GM23338 (cell line): ENCODE results near the gene ZCCHC14. TPM values are rescaled to one million over a fixed set of nuclear protein-coding genes. Genes with fewer than 3 reads are reported as not detected.
"Not testable (repeated sequence)": the region's sequence is repeated elsewhere in the genome, so short reads cannot be mapped to it uniquely, and the experiment has no call there.

Source experiments
- ATAC-seq: fragments of 200-7000 bp; cut with Tn5 transposase; 3 replicates; pipeline ENCODE4 v1.9.1; 2020
- DNase-seq: peaks from one replicate; pipeline ENCODE4 v3.0.0-alpha.2; 2015; ENCODE audit warnings: low spot score
- H2AFZ ChIP-seq: fragments of 200-600 bp; sonication (generic); 2 replicates; pipeline ENCODE4 v1.8.0; 2016; ENCODE audit warnings: antibody characterized with exemption, mild to moderate bottlenecking, moderate library complexity
- H3F3A ChIP-seq: fragments of 200-600 bp; sonication (generic); replicated peaks from 2 replicates; pipeline ENCODE4 v1.8.0; 2017; ENCODE audit warnings: antibody characterized with exemption, mixed run types, low read depth
- H3K27ac ChIP-seq: fragments of 200-600 bp; sonication (generic); 2 replicates; pipeline ENCODE4 v1.6.1; 2016; ENCODE audit warnings: low read depth
- H3K27me3 ChIP-seq: fragments of 200-600 bp; sonication (generic); 2 replicates; pipeline ENCODE4 v1.8.0; 2016; ENCODE audit warnings: mild to moderate bottlenecking, mixed run types, moderate library complexity; ENCODE audit not compliant: insufficient read depth
- H3K36me3 ChIP-seq: fragments of 200-600 bp; sonication (generic); 2 replicates; pipeline ENCODE4 v1.8.0; 2016; ENCODE audit warnings: mild to moderate bottlenecking; ENCODE audit not compliant: insufficient read depth
- H3K4me1 ChIP-seq: fragments of 200-600 bp; sonication (generic); 2 replicates; pipeline ENCODE4 v1.8.0; 2016; ENCODE audit warnings: mild to moderate bottlenecking, moderate library complexity; ENCODE audit not compliant: insufficient read depth
- H3K4me2 ChIP-seq: fragments of 200-600 bp; sonication (generic); 2 replicates; pipeline ENCODE4 v1.7.1; 2017; ENCODE audit warnings: mixed run types
- H3K4me3 ChIP-seq: fragments of 200-600 bp; sonication (generic); 2 replicates; pipeline ENCODE4 v1.6.1; 2016; ENCODE audit warnings: mixed run types
- H3K79me2 ChIP-seq: fragments of 200-600 bp; sonication (generic); replicated peaks from 2 replicates; pipeline ENCODE4 v1.8.0; 2017; ENCODE audit warnings: mild to moderate bottlenecking; ENCODE audit not compliant: insufficient read depth
- H3K9me2 ChIP-seq: fragments of 200-600 bp; sonication (generic); 2 replicates; pipeline ENCODE4 v1.8.0; 2017; ENCODE audit not compliant: insufficient read depth
- H4K20me1 ChIP-seq: fragments of 200-600 bp; sonication (generic); replicated peaks from 2 replicates; pipeline ENCODE4 v1.8.0; 2017; ENCODE audit warnings: mild to moderate bottlenecking; ENCODE audit not compliant: insufficient read depth
- H3K27ac Mint-ChIP-seq: 2 replicates; pipeline ENCODE4 v1.8.0; 2020; ENCODE audit warnings: inconsistent platforms, mild to moderate bottlenecking, moderate library complexity, mixed read lengths
- H3K27me3 Mint-ChIP-seq: 3 replicates; pipeline ENCODE4 v1.8.0; 2022; ENCODE audit warnings: low read depth, mild to moderate bottlenecking, moderate library complexity, mixed read lengths, inconsistent platforms; ENCODE audit not compliant: insufficient read depth, poor library complexity
- H3K36me3 Mint-ChIP-seq: 3 replicates; pipeline ENCODE4 v1.8.0; 2021; ENCODE audit warnings: low read depth, mild to moderate bottlenecking, inconsistent platforms, moderate library complexity, mixed read lengths
- H3K4me1 Mint-ChIP-seq: 3 replicates; pipeline ENCODE4 v1.8.0; 2020; ENCODE audit warnings: mild to moderate bottlenecking, inconsistent platforms, mixed read lengths
- H3K4me3 Mint-ChIP-seq: 3 replicates; pipeline ENCODE4 v1.8.0; 2021; ENCODE audit warnings: moderate library complexity, mild to moderate bottlenecking, inconsistent platforms, mixed read lengths
- H3K9me3 Mint-ChIP-seq: 3 replicates; pipeline ENCODE4 v1.8.0; 2020; ENCODE audit warnings: moderate library complexity, mild to moderate bottlenecking, inconsistent platforms, mixed read lengths
- CTCF ChIP-seq, 2 experiments: fragments of 200-600 bp in 1 of 2; sonication (generic) in 1 of 2; conservative IDR thresholded peaks; 2 replicates each; pipeline versions ENCODE4 v1.5.1 to v1.6.1; 2016 to 2017; ENCODE audit warnings: antibody characterized with exemption in 2 of 2, low read depth in 2 of 2, mild to moderate bottlenecking in 2 of 2, moderate library complexity in 1 of 2
- ETS1 ChIP-seq: IDR thresholded peaks from 2 replicates; pipeline ENCODE4 v1.6.1; 2016; ENCODE audit warnings: antibody characterized with exemption
- EZH2phosphoT487 ChIP-seq: fragments of 200-600 bp; sonication (generic); IDR thresholded peaks from one replicate; pipeline ENCODE4 v1.8.1; 2018; ENCODE audit warnings: antibody characterized with exemption; ENCODE audit not compliant: unreplicated experiment
- REST ChIP-seq: IDR thresholded peaks from one replicate; pipeline ENCODE4 v1.6.1; 2018; ENCODE audit warnings: antibody characterized with exemption; ENCODE audit not compliant: unreplicated experiment
- STAT1 ChIP-seq: IDR thresholded peaks from one replicate; pipeline ENCODE4 v1.6.1; 2016; ENCODE audit warnings: antibody characterized with exemption; ENCODE audit not compliant: unreplicated experiment
- ZNF114 ChIP-seq: fragments of 250-450 bp; sonication (Bioruptor Pico); IDR thresholded peaks from 2 replicates; pipeline ENCODE4 v1.5.0; 2020; ENCODE audit warnings: mild to moderate bottlenecking, moderate library complexity
- ZNF331 ChIP-seq: fragments of 250-450 bp; sonication (Bioruptor Pico); IDR thresholded peaks from 2 replicates; pipeline ENCODE4 v1.5.0; 2020; ENCODE audit warnings: low read depth, mild to moderate bottlenecking, moderate library complexity
- polyA plus RNA-seq: library from polyadenylated mRNA; unstranded; fragments of >200 nt; fragmentation: Nextera tagmentation; extraction: Ambion mirVana; gene quantifications from 2 replicates; pipeline ENCODE4 v1.2.1, GENCODE V29; 2016
- total RNA-seq: library from RNA; depleted of rRNA; stranded (reverse); fragments of >200 nt; shearing (Covaris generic); gene quantifications from 2 replicates; pipeline ENCODE4 v1.2.3, GENCODE V29; 2014

The ZCCHC14 gene
- total and polyA plus RNA-seq, 2 experiments from 2014 or later, result 6.8 to 22.4 TPM

GRCh38 chr16:87485792-87486191 is 7.0 kb downstream of the ZCCHC14 start:
- H3K27me3 Mint-ChIP-seq, H3K9me2 ChIP-seq, H3K36me3 Mint-ChIP-seq, H3K9me3 Mint-ChIP-seq, ATAC-seq, H3K27me3 ChIP-seq, H3K27ac Mint-ChIP-seq, DNase-seq, H3K4me3 Mint-ChIP-seq, H2AFZ ChIP-seq, H3K27ac ChIP-seq, H3F3A ChIP-seq, H3K4me3 ChIP-seq, H3K36me3 ChIP-seq, H3K4me2 ChIP-seq: not testable (repeated sequence)
- peaks cover 93% of the 10 kb centered on the region for H3K79me2 ChIP-seq
- peaks cover 50% of the 10 kb centered on the region for H3K4me1 Mint-ChIP-seq
- H4K20me1 ChIP-seq, result peaks cover 62% of the 10 kb centered on the region
- H3K4me1 ChIP-seq, result peaks cover 21% of the 10 kb centered on the region

- DNase-seq, result no peak
- Mint-ChIP-seq H3K4me1 (peaks cover 45% of the 10 kb centered on the region), H3K27ac (no peak overlapping the region), H3K4me3 (no peak overlapping the region), H3K27me3 (no peaks in the 10 kb centered on the region), H3K9me3 (no peaks in the 10 kb centered on the region), H3K36me3 (no peaks in the 10 kb centered on the region; the same call in 2 of the 3 replicates)
- no peak overlapping the region for H3K4me3 ChIP-seq
- no peaks in the 10 kb centered on the region for H3K9me2 ChIP-seq
- H3K27ac ChIP-seq, result no peak overlapping the region
- no peaks in the 10 kb centered on the region for H3K27me3 ChIP-seq
- H2AFZ ChIP-seq, result no peak overlapping the region
- no peak for TF ChIP-seq CTCF (conservative IDR thresholded peaks at IDR 0.05; ENCODE audit: low read depth in 2 of 2)
- no peak for TF ChIP-seq ZNF331
- no peak for TF ChIP-seq ZNF114 (CRISPR knock-in tag)
- no peak for TF ChIP-seq ETS1
- no peak for TF ChIP-seq STAT1
- no peak for TF ChIP-seq EZH2phosphoT487
- no peak overlapping the region for H3K4me2 ChIP-seq
- peaks cover 93% of the 10 kb centered on the region for H3K79me2 ChIP-seq
- no peak for ATAC-seq
- H3F3A ChIP-seq, result no peaks in the 10 kb centered on the region
- peaks cover 11% of the 10 kb centered on the region for H3K4me1 ChIP-seq
- H4K20me1 ChIP-seq, result peaks cover 52% of the 10 kb centered on the region
- H3K36me3 ChIP-seq, result no peaks in the 10 kb centered on the region
Measured at GRCh38 chr16:87484487-87485331, 8.1 kb downstream of the ZCCHC14 start.

- H3K4me3 Mint-ChIP-seq, result no peak overlapping the region
- TF ChIP-seq ZNF331, result no peak
- no peak for TF ChIP-seq REST
- peaks cover 1% of the 10 kb centered on the region for H3K27me3 Mint-ChIP-seq
- no peaks in the 10 kb centered on the region for H3K9me3 Mint-ChIP-seq
- DNase-seq (no peak), ATAC-seq (no peak)
- H3K4me1 Mint-ChIP-seq, result peaks cover 35% of the 10 kb centered on the region
- H3K27ac ChIP-seq, result no peak overlapping the region
- H3K36me3 Mint-ChIP-seq, result no peaks in the 10 kb centered on the region; the same call in 2 of the 3 replicates
- no peaks in the 10 kb centered on the region for H3K36me3 ChIP-seq
- H3K9me2 ChIP-seq, result no peaks in the 10 kb centered on the region
- no peak overlapping the region for H2AFZ ChIP-seq
- no peak overlapping the region for H3K27ac Mint-ChIP-seq
- H3K79me2 ChIP-seq, result peaks cover 93% of the 10 kb centered on the region
- H3K4me1 ChIP-seq, result peaks cover 6% of the 10 kb centered on the region; the same call in 1 of the 2 replicates
- H3K27me3 ChIP-seq, result no peaks in the 10 kb centered on the region
- peaks cover 43% of the 10 kb centered on the region for H4K20me1 ChIP-seq
- H3K4me2 ChIP-seq, result no peak overlapping the region
- no peaks in the 10 kb centered on the region for H3F3A ChIP-seq
- H3K4me3 ChIP-seq, result no peak overlapping the region
Measured at GRCh38 chr16:87483481-87483880, 9.3 kb downstream of the ZCCHC14 start.

- not testable (repeated sequence) for H3K4me3 ChIP-seq, H3K4me1 ChIP-seq, H3K9me2 ChIP-seq, H2AFZ ChIP-seq, H3K36me3 ChIP-seq, ATAC-seq, H3K9me3 Mint-ChIP-seq, DNase-seq, H3K4me3 Mint-ChIP-seq, H3F3A ChIP-seq, H3K36me3 Mint-ChIP-seq, H3K27ac Mint-ChIP-seq, H3K4me2 ChIP-seq, H3K27me3 ChIP-seq, H3K27ac ChIP-seq, H3K27me3 Mint-ChIP-seq
- Histone ChIP-seq H4K20me1 (peaks cover 36% of the 10 kb centered on the region), H3K79me2 (peaks cover 92% of the 10 kb centered on the region)
- H3K4me1 Mint-ChIP-seq, result peaks cover 38% of the 10 kb centered on the region
Measured at GRCh38 chr16:87482670-87483069, 10.2 kb downstream of the ZCCHC14 start.
